Ishikawa (cell line): ENCODE data around the gene CMPK1.

Experiments used
- CEBPB ChIP-seq: IDR thresholded peaks from 2 replicates; pipeline ENCODE4 v1.6.1; 2012
- CREB1 ChIP-seq: IDR thresholded peaks from 2 replicates; pipeline ENCODE4 v1.6.1; 2012; ENCODE audit warnings: low read depth
- EGR1 ChIP-seq: IDR thresholded peaks from 2 replicates; pipeline ENCODE4 v1.6.1; 2012
- EP300 ChIP-seq: IDR thresholded peaks from 2 replicates; pipeline ENCODE4 v1.6.1; 2012; ENCODE audit warnings: borderline replicate concordance
- FOXM1 ChIP-seq: IDR thresholded peaks from 2 replicates; pipeline ENCODE4 v1.6.1; 2012; ENCODE audit warnings: low read depth, borderline replicate concordance
- NFIC ChIP-seq: IDR thresholded peaks from 2 replicates; pipeline ENCODE4 v1.6.1; 2012
- RAD21 ChIP-seq: IDR thresholded peaks from 2 replicates; pipeline ENCODE4 v1.6.1; 2012; ENCODE audit warnings: low read depth
- TAF1 ChIP-seq: IDR thresholded peaks from 2 replicates; pipeline ENCODE4 v1.6.1; 2012; ENCODE audit warnings: low read depth, mild to moderate bottlenecking
- TCF12 ChIP-seq: IDR thresholded peaks from 2 replicates; pipeline ENCODE4 v1.6.1; 2012; ENCODE audit warnings: low read depth
- TEAD4 ChIP-seq: IDR thresholded peaks from 2 replicates; pipeline ENCODE4 v1.6.1; 2012
- YY1 ChIP-seq: IDR thresholded peaks from 2 replicates; pipeline ENCODE4 v1.6.1; 2012; ENCODE audit warnings: low read depth
- ZBTB7A ChIP-seq: IDR thresholded peaks from 2 replicates; pipeline ENCODE4 v1.6.1; 2012; ENCODE audit warnings: low read depth
- TF ChIP-seq, protein P1 (sequence below): IDR thresholded peaks from 2 replicates; pipeline ENCODE4 v1.6.1; 2012; ENCODE audit warnings: low read depth, mild to moderate bottlenecking
- TF ChIP-seq, protein P2 (sequence below): IDR thresholded peaks from 2 replicates; pipeline ENCODE4 v1.6.1; 2012
- TF ChIP-seq, protein P3 (sequence below): IDR thresholded peaks from 2 replicates; pipeline ENCODE4 v1.6.1; 2012

CMPK1 gene

GRCh38 chr1:47332779-47333577, 612 bp upstream of the CMPK1 start:
- no peak for TF ChIP-seq TCF12
- TF ChIP-seq, protein P1, sequence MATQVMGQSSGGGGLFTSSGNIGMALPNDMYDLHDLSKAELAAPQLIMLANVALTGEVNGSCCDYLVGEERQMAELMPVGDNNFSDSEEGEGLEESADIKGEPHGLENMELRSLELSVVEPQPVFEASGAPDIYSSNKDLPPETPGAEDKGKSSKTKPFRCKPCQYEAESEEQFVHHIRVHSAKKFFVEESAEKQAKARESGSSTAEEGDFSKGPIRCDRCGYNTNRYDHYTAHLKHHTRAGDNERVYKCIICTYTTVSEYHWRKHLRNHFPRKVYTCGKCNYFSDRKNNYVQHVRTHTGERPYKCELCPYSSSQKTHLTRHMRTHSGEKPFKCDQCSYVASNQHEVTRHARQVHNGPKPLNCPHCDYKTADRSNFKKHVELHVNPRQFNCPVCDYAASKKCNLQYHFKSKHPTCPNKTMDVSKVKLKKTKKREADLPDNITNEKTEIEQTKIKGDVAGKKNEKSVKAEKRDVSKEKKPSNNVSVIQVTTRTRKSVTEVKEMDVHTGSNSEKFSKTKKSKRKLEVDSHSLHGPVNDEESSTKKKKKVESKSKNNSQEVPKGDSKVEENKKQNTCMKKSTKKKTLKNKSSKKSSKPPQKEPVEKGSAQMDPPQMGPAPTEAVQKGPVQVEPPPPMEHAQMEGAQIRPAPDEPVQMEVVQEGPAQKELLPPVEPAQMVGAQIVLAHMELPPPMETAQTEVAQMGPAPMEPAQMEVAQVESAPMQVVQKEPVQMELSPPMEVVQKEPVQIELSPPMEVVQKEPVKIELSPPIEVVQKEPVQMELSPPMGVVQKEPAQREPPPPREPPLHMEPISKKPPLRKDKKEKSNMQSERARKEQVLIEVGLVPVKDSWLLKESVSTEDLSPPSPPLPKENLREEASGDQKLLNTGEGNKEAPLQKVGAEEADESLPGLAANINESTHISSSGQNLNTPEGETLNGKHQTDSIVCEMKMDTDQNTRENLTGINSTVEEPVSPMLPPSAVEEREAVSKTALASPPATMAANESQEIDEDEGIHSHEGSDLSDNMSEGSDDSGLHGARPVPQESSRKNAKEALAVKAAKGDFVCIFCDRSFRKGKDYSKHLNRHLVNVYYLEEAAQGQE: no peak
- TF ChIP-seq EP300: no peak
- TF ChIP-seq EGR1: no peak
- TF ChIP-seq TEAD4: no peak

DNA sequence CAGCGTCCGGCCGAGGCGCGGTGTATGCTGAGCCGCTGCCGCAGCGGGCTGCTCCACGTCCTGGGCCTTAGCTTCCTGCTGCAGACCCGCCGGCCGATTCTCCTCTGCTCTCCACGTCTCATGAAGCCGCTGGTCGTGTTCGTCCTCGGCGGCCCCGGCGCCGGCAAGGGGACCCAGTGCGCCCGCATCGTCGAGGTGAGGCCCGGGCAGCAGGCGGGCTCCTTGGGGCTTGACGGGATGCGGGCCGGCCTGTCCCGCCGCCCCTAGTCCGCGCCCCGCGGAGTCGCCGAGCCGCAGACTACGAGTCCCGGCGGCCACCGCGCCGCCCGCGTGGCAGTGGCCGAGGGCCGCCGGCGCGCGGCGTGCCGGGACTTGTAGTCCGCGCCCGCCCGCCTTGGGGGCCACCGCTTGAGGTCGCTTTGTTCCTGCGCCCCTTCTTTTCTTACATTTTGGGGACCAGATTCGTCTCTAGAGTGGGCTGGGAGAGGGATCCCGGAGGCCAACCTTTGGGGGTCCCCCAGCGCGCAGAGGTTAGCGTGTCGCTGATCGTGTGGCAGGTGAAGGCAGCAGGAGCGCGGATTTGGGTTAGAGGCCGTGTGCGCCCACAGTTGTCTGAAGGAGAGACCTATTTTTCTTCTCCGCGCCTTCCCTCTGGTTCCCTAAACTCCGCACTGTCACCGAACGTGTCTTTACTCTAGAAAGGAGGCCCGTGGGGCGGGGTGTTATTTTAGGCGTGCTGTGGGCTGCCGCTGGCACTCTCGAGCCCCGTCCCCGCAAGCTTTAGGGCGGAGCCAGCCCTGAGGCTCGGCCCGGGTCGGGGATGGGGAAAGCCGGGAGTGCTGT, 553 bp downstream of the CMPK1 start:
- no peak for TF ChIP-seq NFIC
- TF ChIP-seq FOXM1: no peak
- no peak for TF ChIP-seq TEAD4
- TF ChIP-seq RAD21: no peak
- TF ChIP-seq TCF12: peak; percentile 15; the same call in 1 of the 2 replicates
- TF ChIP-seq, protein P1: no peak
- TF ChIP-seq EGR1: no peak
- peak; percentile 49; the same call in 1 of the 2 replicates for TF ChIP-seq TAF1
- TF ChIP-seq, protein P2, sequence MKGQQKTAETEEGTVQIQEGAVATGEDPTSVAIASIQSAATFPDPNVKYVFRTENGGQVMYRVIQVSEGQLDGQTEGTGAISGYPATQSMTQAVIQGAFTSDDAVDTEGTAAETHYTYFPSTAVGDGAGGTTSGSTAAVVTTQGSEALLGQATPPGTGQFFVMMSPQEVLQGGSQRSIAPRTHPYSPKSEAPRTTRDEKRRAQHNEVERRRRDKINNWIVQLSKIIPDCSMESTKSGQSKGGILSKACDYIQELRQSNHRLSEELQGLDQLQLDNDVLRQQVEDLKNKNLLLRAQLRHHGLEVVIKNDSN: peak; percentile 79
- no peak for TF ChIP-seq CEBPB
- 0 out of 2 replicates have a peak, but pooled peaks have one; percentile 24 for TF ChIP-seq ZBTB7A
- TF ChIP-seq, protein P3, sequence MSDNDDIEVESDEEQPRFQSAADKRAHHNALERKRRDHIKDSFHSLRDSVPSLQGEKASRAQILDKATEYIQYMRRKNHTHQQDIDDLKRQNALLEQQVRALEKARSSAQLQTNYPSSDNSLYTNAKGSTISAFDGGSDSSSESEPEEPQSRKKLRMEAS: peak; percentile 24; the same call in 1 of the 2 replicates
- TF ChIP-seq EP300: no peak
- no peak for TF ChIP-seq CREB1
- TF ChIP-seq YY1: no peak; the same call in none of the 2 replicates

- TF ChIP-seq, protein P1: no peak
- TF ChIP-seq NFIC (no peak), RAD21 (no peak), CREB1 (no peak), EGR1 (no peak), YY1 (0 out of 2 replicates have a peak, but pooled peaks have one; percentile 3)
- TF ChIP-seq, protein P3: 0 out of 2 replicates have a peak, but pooled peaks have one; percentile 2
- TF ChIP-seq, protein P2: no peak
Measured at GRCh38 chr1:47334765-47335435, 1.3 kb downstream of the CMPK1 start.
